ENCODE results near the gene BCL11B. TPM values are rescaled to one million over a fixed set of nuclear protein-coding genes. Genes with fewer than 3 reads are reported as not detected.

Gene BCL11B
- total and polyA plus RNA-seq, 10 of the 15 experiments (the other 5 are each of a cell fraction or from before 2014, with no cell fraction given): 0.38 to 5.5 (median 1.3) TPM

- TF ChIP-seq RAD21 (IDR thresholded peaks at IDR 0.05; ENCODE audit: insufficient read depth, low read depth, low read length): no peak
- TF ChIP-seq SUZ12 (IDR thresholded peaks at IDR 0.05; ENCODE audit: unreplicated experiment): no peak
- TF ChIP-seq, protein P1, sequence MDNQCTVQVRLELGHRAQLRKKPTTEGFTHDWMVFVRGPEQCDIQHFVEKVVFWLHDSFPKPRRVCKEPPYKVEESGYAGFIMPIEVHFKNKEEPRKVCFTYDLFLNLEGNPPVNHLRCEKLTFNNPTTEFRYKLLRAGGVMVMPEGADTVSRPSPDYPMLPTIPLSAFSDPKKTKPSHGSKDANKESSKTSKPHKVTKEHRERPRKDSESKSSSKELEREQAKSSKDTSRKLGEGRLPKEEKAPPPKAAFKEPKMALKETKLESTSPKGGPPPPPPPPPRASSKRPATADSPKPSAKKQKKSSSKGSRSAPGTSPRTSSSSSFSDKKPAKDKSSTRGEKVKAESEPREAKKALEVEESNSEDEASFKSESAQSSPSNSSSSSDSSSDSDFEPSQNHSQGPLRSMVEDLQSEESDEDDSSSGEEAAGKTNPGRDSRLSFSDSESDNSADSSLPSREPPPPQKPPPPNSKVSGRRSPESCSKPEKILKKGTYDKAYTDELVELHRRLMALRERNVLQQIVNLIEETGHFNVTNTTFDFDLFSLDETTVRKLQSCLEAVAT (IDR thresholded peaks at IDR 0.05): no peak
- TF ChIP-seq IKZF2 (IDR thresholded peaks at IDR 0.05): no peak
- no peak for TF ChIP-seq GATAD2B (conservative IDR thresholded peaks at IDR 0.05; ENCODE audit: low read depth)
- TF ChIP-seq HDGF (IDR thresholded peaks at IDR 0.05): no peak
- no peak for TF ChIP-seq STAT1 (conservative IDR thresholded peaks at IDR 0.05)
Observed at GRCh38 chr14:99133636-99134515, 138.1 kb downstream of the BCL11B start (continued).

DNA sequence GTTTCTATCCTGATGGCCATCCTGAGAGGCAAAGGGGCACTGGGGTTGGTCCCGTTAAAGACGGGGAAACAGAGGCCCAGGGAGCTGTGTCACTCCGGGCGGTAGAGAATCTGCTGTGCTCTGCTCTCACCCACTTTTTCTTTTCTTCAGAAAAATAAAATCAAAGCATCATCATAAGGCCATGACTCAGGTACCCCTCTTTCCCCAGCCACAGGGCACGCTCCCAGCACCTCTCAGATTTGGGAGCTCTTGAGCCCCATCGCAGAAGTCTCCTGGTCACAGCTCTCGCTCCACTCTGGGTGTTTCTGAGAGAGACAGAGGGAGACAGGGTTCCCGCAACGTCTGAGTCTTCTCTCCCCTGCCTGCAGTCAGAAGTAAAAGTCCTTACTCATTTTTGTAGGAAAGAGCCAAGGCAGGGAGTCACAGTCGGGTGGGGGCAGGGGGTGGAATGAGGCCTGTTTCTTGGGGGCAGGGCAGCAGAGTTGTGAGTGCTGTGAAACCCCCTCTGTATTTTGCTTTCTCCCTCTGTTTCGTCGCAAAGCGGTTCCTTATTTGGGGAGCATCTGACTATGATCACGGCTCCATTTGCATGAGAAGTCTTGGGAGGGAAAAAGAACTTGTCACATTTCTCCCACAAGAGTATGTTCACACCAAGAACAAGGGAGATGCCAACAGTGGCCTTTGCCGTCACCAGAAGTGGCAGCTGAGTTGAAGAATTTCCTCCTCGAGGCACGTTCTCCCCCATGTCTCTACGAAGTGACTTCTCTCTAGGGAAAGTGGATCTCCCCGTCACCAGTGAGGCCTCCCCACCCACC lies 139.0 kb downstream of the BCL11B start:
- Histone ChIP-seq H2AFZ (ENCODE audit: control insufficient read depth, low read depth, low read length) (no peak overlapping the region), H3K27me3 (replicated peaks in 1 of 2; ENCODE audit: control insufficient read depth in 2 of 2, insufficient read depth in 2 of 2, low read length in 1 of 2) (no peaks in the 10 kb centered on the region), H3K9ac (ENCODE audit: control insufficient read depth, insufficient read depth, low read length) (no peak overlapping the region), H3K79me2 (ENCODE audit: control insufficient read depth, insufficient read depth, low read length) (no peaks in the 10 kb centered on the region), H3K36me3 (ENCODE audit: control insufficient read depth in 2 of 2, insufficient read depth in 2 of 2, low read length in 1 of 2) (no peaks in the 10 kb centered on the region), H3K4me3 (no peak overlapping the region), H3K4me1 (ENCODE audit: control insufficient read depth, insufficient read depth, low read length) (no peaks in the 10 kb centered on the region), H3K27ac (ENCODE audit: control insufficient read depth, insufficient read depth) (no peak overlapping the region), H4K20me1 (ENCODE audit: control insufficient read depth, insufficient read depth) (no peaks in the 10 kb centered on the region), H3K9me3 (replicated peaks; ENCODE audit: control insufficient read depth, insufficient read depth, low read length) (no peaks in the 10 kb centered on the region; the same call in 2 of the 3 replicates), H3K4me2 (ENCODE audit: control insufficient read depth, insufficient read depth) (no peak overlapping the region)
- BruUV-seq (replicated peaks): no TSS peak
- DNase-seq (ENCODE audit: low read depth, low spot score) (no peak), FAIRE-seq (no peak), ATAC-seq (no peak)
- 40% methylated on average over 19 of the region's 19 CpGs for WGBS (ENCODE audit: insufficient coverage, insufficient replicate concordance, low lambda C conversion rate, missing lambda C conversion rate)
- intact Hi-C loops (cut with micrococcal nuclease; ENCODE audit: unreplicated experiment) (no loop called here), in situ Hi-C loops (cut with MboI) (no loop called here)
- RAD21 ChIA-PET (ENCODE audit: unreplicated experiment): no interaction called here
- SMC1A ChIA-PET (ENCODE audit: uncharacterized antibody, unreplicated experiment): no interaction called here
- CTCF ChIA-PET: no interaction called here
- POLR2A ChIA-PET: no interaction called here
- TF ChIP-seq BCL11A (IDR thresholded peaks at IDR 0.05; ENCODE audit: low read depth, low read length) (no peak), FOS (IDR thresholded peaks at IDR 0.05; ENCODE audit: borderline replicate concordance, extremely low read depth, insufficient read length) (no peak), ZBTB11 (CRISPR knock-in tag; IDR thresholded peaks at IDR 0.05) (no peak), EGR1 (IDR thresholded peaks at IDR 0.05; ENCODE audit: borderline replicate concordance in 1 of 2, low read depth in 2 of 2, low read length in 2 of 2) (no peak), NFIC (IDR thresholded peaks at IDR 0.05; ENCODE audit: low read depth, low read length) (no peak), SUPT20H (IDR thresholded peaks at IDR 0.05; ENCODE audit: borderline replicate concordance, control insufficient read depth, low read depth, low read length) (no peak)
- TF ChIP-seq, protein P2, sequence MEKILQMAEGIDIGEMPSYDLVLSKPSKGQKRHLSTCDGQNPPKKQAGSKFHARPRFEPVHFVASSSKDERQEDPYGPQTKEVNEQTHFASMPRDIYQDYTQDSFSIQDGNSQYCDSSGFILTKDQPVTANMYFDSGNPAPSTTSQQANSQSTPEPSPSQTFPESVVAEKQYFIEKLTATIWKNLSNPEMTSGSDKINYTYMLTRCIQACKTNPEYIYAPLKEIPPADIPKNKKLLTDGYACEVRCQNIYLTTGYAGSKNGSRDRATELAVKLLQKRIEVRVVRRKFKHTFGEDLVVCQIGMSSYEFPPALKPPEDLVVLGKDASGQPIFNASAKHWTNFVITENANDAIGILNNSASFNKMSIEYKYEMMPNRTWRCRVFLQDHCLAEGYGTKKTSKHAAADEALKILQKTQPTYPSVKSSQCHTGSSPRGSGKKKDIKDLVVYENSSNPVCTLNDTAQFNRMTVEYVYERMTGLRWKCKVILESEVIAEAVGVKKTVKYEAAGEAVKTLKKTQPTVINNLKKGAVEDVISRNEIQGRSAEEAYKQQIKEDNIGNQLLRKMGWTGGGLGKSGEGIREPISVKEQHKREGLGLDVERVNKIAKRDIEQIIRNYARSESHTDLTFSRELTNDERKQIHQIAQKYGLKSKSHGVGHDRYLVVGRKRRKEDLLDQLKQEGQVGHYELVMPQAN (conservative IDR thresholded peaks at IDR 0.05): no peak
